ENCODE data around the gene DKK2. TPM values are rescaled to one million over a fixed set of nuclear protein-coding genes. Genes with fewer than 3 reads are reported as not detected.

The DKK2 gene
- 3.4 TPM for polyA plus RNA-seq (2013, experiment 1 of 2; ENCODE audit: insufficient read length)
- 7.7 TPM for polyA plus RNA-seq (2013, experiment 2 of 2; ENCODE audit: insufficient read length)

GRCh38 chr4:107035819-107036583, at the start of gene DKK2:
Gene DKK2, minus strand, starts transcription at chr4:107036313. Its CDS starts 722 bp downstream, at chr4:107035591.
- peak; percentile 57 for DNase-seq

GRCh38 chr4:107077192-107077591, 41.1 kb upstream of the DKK2 start:
- no peak for DNase-seq

- DNase-seq, result no peak
Observed at GRCh38 chr4:107072836-107073736, 37.0 kb upstream of the DKK2 start.

- DNase-seq, result no peak
Observed at GRCh38 chr4:107071108-107071507, 35.0 kb upstream of the DKK2 start.

GRCh38 chr4:107069049-107069448, 32.9 kb upstream of the DKK2 start:
- peak; percentile 51 for DNase-seq

GRCh38 chr4:107068116-107068515, 32.0 kb upstream of the DKK2 start:
- peak; percentile 17 for DNase-seq

- no peak for DNase-seq
Observed at GRCh38 chr4:107066621-107067020, 30.5 kb upstream of the DKK2 start.

GRCh38 chr4:107065201-107065600, 29.1 kb upstream of the DKK2 start:
- DNase-seq, result peak; percentile 36

GRCh38 chr4:107060388-107060787, 24.3 kb upstream of the DKK2 start:
- DNase-seq, result peak; percentile 77

- peak; percentile 58 for DNase-seq
Observed at GRCh38 chr4:107058828-107059227, 22.7 kb upstream of the DKK2 start.

GRCh38 chr4:107050525-107051135, 14.5 kb upstream of the DKK2 start:
- peak; percentile 8 for DNase-seq

- DNase-seq, result no peak
Observed at GRCh38 chr4:107046261-107046660, 10.1 kb upstream of the DKK2 start.

GRCh38 chr4:107044170-107044569, 8.1 kb upstream of the DKK2 start:
- peak; percentile 27 for DNase-seq

- DNase-seq, result peak; percentile 65
Observed at GRCh38 chr4:107037199-107037584, 1.1 kb upstream of the DKK2 start.

- DNase-seq, result peak; percentile 6
Observed at GRCh38 chr4:107036584-107037198, 578 bp upstream of the DKK2 start.

GRCh38 chr4:107034996-107035818, 906 bp downstream of the DKK2 start:
- peak; percentile 47 for DNase-seq

GRCh38 chr4:107034091-107034995, 1.8 kb downstream of the DKK2 start:
- DNase-seq, result peak; percentile 75

GRCh38 chr4:107027379-107027778, 8.7 kb downstream of the DKK2 start:
- DNase-seq, result no peak

- DNase-seq, result peak; percentile 20
Observed at GRCh38 chr4:107018344-107018735, 17.8 kb downstream of the DKK2 start.
